GM12872 (cell line): Measurements from ENCODE around the gene ETV7.

Experiments used
- CTCF ChIP-seq: IDR thresholded peaks from 3 replicates; pipeline ENCODE4 v1.5.1; 2011; ENCODE audit warnings: low read depth, mild to moderate bottlenecking, low read length, moderate library complexity; ENCODE audit not compliant: insufficient read depth

Gene ETV7

GRCh38 chr6:36423101-36423824 lies 35.8 kb upstream of the ETV7 start:
- peak; percentile 69 for TF ChIP-seq CTCF

- no peak for TF ChIP-seq CTCF
These were observed 35.2 kb upstream of the ETV7 start for GRCh38 chr6:36422714-36423100.

GRCh38 chr6:36419310-36419709 lies 31.8 kb upstream of the ETV7 start:
- no peak for TF ChIP-seq CTCF

GRCh38 chr6:36418558-36418957 lies 31.1 kb upstream of the ETV7 start:
- TF ChIP-seq CTCF = no peak

- no peak for TF ChIP-seq CTCF
These were observed 27.0 kb upstream of the ETV7 start for GRCh38 chr6:36414481-36414880.

GRCh38 chr6:36413489-36414480 lies 26.3 kb upstream of the ETV7 start:
- no peak for TF ChIP-seq CTCF

GRCh38 chr6:36404164-36404563 lies 16.7 kb upstream of the ETV7 start:
- TF ChIP-seq CTCF = no peak
